GM12878 (cell line): ENCODE measurements around the gene SLC44A3.

ENCODE experiments used
- CEBPB ChIP-seq, 2 experiments: fragments of 150-350 bp in 1 of 2; IDR thresholded peaks; 2 replicates each; pipeline ENCODE4 v1.6.1; 2012 to 2014; ENCODE audit warnings: low read depth in 2 of 2, low read length in 2 of 2, borderline replicate concordance in 1 of 2, inconsistent platforms in 1 of 2
- POLR2A ChIP-seq: IDR thresholded peaks from 2 replicates; pipeline ENCODE4 v1.6.1; 2011; ENCODE audit warnings: low read depth, mild to moderate bottlenecking, low read length
- RAD21 ChIP-seq: IDR thresholded peaks from 2 replicates; pipeline ENCODE4 v1.6.1; 2011; ENCODE audit warnings: mild to moderate bottlenecking, low read depth, low read length, moderate library complexity; ENCODE audit not compliant: insufficient read depth
- YY1 ChIP-seq: IDR thresholded peaks from 2 replicates; pipeline ENCODE4 v1.6.1; 2011; ENCODE audit warnings: low read depth, mild to moderate bottlenecking, low read length

- TF ChIP-seq YY1: no peak
- no peak for TF ChIP-seq CEBPB (IDR thresholded peaks at IDR 0.05; ENCODE audit: borderline replicate concordance in 1 of 2, low read depth in 2 of 2, low read length in 2 of 2)
- no peak for TF ChIP-seq RAD21
- no peak for TF ChIP-seq POLR2A
Observed at GRCh38 chr1:94912263-94913184, 92.4 kb downstream of the SLC44A3 start.
